Upper lobe of left lung (tissue), 4 donors: ENCODE measurements around the gene RNF14.

ENCODE experiments used
- POLR2A ChIP-seq, 4 donors: fragments of 450-650 bp; IDR thresholded peaks; one replicate each; pipeline ENCODE4 v1.5.1; 2016 to 2017; ENCODE audit warnings: antibody characterized with exemption in 4 of 4, mild to moderate bottlenecking in 2 of 4
- POLR2AphosphoS5 ChIP-seq, 2 donors: sonication (generic); formaldehyde crosslinking; IDR thresholded peaks; one replicate each; pipeline ENCODE4 v1.5.1; 2017; ENCODE audit warnings: antibody characterized with exemption in 2 of 2
- TF ChIP-seq, protein P1 (sequence below), 6 experiments: fragments of 450-650 bp in 4 of 6; fragments of 200-600 bp in 2 of 6; sonication (generic) in 2 of 6; IDR thresholded peaks; one replicate each; pipeline ENCODE4 v1.5.1; 2016 to 2019; ENCODE audit warnings: antibody characterized with exemption in 6 of 6

GRCh38 chr5:142006363-142007236 is 37.7 kb downstream of the RNF14 start:
- no peak for TF ChIP-seq POLR2A (IDR thresholded peaks at IDR 0.05)
- TF ChIP-seq, protein P1, sequence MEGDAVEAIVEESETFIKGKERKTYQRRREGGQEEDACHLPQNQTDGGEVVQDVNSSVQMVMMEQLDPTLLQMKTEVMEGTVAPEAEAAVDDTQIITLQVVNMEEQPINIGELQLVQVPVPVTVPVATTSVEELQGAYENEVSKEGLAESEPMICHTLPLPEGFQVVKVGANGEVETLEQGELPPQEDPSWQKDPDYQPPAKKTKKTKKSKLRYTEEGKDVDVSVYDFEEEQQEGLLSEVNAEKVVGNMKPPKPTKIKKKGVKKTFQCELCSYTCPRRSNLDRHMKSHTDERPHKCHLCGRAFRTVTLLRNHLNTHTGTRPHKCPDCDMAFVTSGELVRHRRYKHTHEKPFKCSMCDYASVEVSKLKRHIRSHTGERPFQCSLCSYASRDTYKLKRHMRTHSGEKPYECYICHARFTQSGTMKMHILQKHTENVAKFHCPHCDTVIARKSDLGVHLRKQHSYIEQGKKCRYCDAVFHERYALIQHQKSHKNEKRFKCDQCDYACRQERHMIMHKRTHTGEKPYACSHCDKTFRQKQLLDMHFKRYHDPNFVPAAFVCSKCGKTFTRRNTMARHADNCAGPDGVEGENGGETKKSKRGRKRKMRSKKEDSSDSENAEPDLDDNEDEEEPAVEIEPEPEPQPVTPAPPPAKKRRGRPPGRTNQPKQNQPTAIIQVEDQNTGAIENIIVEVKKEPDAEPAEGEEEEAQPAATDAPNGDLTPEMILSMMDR (IDR thresholded peaks at IDR 0.05): no peak
- no peak for TF ChIP-seq POLR2AphosphoS5 (IDR thresholded peaks at IDR 0.05)
